Stimulated activated CD8-positive, alpha-beta memory T cell treated with anti-CD3 and anti-CD28 coated beads, Interleukin-15, amount 100 ng/mL, for 4 hours (primary cell): ENCODE results near the gene TSHB.
"Not testable (repeated sequence)": the region's sequence is repeated elsewhere in the genome, so short reads cannot be mapped to it uniquely, and the experiment has no call there.

Source experiments
- DNase-seq, 2 donors: peaks; one replicate each; pipeline ENCODE4 v3.0.0-alpha.2; 2020; ENCODE audit warnings: low read depth in 2 of 2

Gene TSHB

GRCh38 chr1:115029526-115029925 is at the start of gene TSHB:
Gene TSHB (plus strand): TSS chr1:115029826. CDS start chr1:115033363, 3,537 bp downstream.
- DNase-seq, result no peak

- no peak for DNase-seq
Measured at GRCh38 chr1:114982251-114982650, 47.4 kb upstream of the TSHB start.

GRCh38 chr1:114986286-114986685 is 43.3 kb upstream of the TSHB start:
- DNase-seq, result no peak

- no peak for DNase-seq
Measured at GRCh38 chr1:114988095-114988494, 41.5 kb upstream of the TSHB start.

GRCh38 chr1:114997510-114998289 is 31.9 kb upstream of the TSHB start:
- DNase-seq, result no peak

- no peak for DNase-seq
Measured at GRCh38 chr1:115006191-115006590, 23.4 kb upstream of the TSHB start.

GRCh38 chr1:115012006-115012405 is 17.6 kb upstream of the TSHB start:
- no peak for DNase-seq

GRCh38 chr1:115012434-115012833 is 17.2 kb upstream of the TSHB start:
- DNase-seq, result no peak

GRCh38 chr1:115013792-115014191 is 15.8 kb upstream of the TSHB start:
- no peak for DNase-seq

GRCh38 chr1:115019549-115019948 is 10.1 kb upstream of the TSHB start:
- DNase-seq, result not testable (repeated sequence)

- no peak for DNase-seq
Measured at GRCh38 chr1:115021145-115021544, 8.5 kb upstream of the TSHB start.

- no peak for DNase-seq
Measured at GRCh38 chr1:115023593-115023992, 6.0 kb upstream of the TSHB start.

- no peak for DNase-seq
Measured at GRCh38 chr1:115031595-115031994, 2.0 kb downstream of the TSHB start.

GRCh38 chr1:115035652-115036051 is 6.0 kb downstream of the TSHB start:
- DNase-seq, result no peak

GRCh38 chr1:115036814-115037507 is 7.3 kb downstream of the TSHB start:
- DNase-seq, result no peak

- no peak for DNase-seq
Measured at GRCh38 chr1:115040501-115040900, 10.9 kb downstream of the TSHB start.

GRCh38 chr1:115041654-115042053 is 12.0 kb downstream of the TSHB start:
- no peak for DNase-seq

- no peak for DNase-seq
Measured at GRCh38 chr1:115046751-115047150, 17.1 kb downstream of the TSHB start.

GRCh38 chr1:115051850-115052249 is 22.2 kb downstream of the TSHB start:
- DNase-seq, result no peak

- DNase-seq, result peak in 1 of 2 donors; percentile 36
Measured at GRCh38 chr1:115052454-115053083, 22.9 kb downstream of the TSHB start.

GRCh38 chr1:115056395-115056798 is 26.8 kb downstream of the TSHB start:
- DNase-seq, result no peak

- no peak for DNase-seq
Measured at GRCh38 chr1:115057661-115058254, 28.1 kb downstream of the TSHB start.
